Measurements from ENCODE around the gene CAPZB.

DNA sequence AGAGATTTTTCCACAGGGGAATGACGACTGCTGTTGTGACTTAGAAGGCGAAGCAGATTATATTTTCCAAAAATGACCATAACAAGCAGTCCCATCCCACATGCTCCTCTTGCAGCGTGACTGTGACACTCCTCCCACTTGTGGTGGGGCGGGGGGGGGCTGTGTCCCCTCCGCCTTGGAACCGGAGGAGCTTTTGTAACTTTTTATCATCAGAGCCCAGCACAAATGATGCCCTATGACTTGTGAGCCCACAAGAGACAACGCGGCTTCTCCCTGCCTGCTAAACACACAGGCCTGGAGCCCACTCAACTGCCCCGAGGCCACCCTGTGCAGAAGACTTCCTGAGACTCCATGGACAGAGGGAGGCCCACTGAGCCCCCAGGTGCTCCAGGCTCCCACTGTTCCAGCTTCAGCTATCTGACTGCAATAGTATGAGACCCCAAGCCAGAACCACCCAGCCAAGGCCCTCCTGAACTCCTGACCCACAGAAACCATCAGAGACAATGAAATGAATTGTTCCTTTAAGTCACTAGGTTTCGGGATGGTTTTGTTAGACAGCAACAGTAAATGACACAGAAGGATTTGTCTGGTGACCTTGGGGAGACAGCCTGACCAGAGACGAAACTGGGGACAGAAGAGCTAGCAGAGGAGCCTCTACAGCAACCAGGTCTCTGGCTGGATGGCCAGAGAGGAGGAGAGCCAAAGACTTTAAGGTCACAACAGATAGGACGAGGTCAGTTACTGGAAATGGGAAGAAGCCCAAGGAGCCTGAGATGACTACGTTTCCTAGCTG, 58.8 kb downstream of the CAPZB start:
- TF ChIP-seq POLR2A (IDR thresholded peaks at IDR 0.05; ENCODE audit: low read length) (no peak), GATA1 (IDR thresholded peaks at IDR 0.05; ENCODE audit: low read depth, low read length) (no peak)

All from erythroblast (primary cell).